Activated CD4-positive, alpha-beta T cell treated with anti-CD3 and anti-CD28 coated beads, Interleukin-2, amount 50 U/mL, for 24 hours (primary cell): ENCODE measurements around the gene CREB3L1.

Experiments used
- DNase-seq, 2 donors: peaks; one replicate each; pipeline ENCODE4 v3.0.0-alpha.2; 2020; ENCODE audit warnings: low read depth in 1 of 2, low spot score in 1 of 2

CREB3L1 gene

DNA sequence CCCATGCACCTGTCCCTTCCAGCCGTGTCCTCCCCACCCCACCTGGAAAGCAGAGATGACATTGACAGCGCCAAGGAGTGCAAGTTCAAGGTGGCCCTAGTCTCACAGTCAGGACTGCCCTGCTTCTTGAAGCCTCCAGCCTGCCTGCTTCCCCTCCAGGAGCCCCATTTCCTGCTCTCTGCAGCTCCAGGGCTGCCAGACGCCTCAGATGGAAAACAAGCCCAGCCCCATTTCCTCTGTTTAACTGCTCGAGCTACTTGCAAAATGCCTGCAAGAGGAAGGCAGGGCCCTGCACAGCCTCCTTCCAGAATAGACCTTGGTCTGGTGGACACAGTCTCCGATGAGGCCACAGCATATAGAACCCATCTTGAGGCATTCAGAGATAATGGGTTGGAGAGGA is 64.8 kb downstream of the CREB3L1 start:
- no peak for DNase-seq

DNA sequence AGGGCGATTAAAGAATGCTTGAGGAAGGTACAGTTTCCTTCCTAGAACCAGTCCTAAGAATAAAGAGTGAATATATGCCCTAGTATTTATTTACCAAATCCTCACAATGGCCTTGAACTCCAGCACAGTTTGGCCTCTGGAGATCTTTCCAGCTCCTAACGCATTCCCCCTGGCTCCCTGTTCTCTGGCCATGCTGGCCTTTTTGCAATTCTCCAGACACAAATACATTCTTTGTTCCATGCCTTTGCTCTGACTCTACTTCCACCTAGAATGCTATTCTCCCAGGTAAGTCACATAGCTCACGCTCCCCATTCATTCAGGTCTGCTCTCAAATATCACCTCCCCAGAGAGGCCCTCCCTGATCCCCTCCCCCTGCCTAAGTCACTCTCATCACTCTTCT is 66.1 kb downstream of the CREB3L1 start:
- no peak for DNase-seq

GRCh38 chr11:46345131-46345597 is 67.7 kb downstream of the CREB3L1 start:
- no peak for DNase-seq

DNA sequence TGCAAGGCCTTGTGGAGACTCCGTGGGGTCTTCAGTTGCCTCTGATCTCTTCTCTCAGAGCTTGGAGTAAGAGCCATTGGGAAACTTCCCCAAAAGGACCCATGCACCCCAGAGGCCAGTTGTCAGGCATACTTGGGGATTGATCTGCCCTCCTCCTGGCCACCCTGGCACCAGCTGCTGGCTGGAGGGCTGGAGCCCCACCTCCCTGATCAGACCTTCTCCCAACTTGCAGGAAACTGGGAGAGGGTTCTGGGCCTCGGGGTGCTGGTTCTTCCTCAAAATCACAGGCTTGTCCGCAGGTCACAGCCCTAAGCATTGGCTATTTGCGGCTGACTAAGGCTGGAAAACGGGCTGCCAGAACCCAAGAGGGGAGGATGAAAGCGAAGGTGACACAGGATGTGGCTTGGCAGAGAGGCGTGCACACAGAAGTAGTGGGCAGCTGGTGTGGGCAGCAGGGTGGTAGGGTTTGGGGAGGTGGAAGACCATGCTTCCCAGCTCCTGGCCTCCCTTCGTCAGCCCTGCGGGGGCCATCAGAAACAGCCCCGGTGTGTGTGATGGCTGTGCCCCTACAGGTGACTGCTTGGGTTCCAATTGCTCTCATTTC is 68.5 kb downstream of the CREB3L1 start:
- DNase-seq: no peak

- DNase-seq: peak; percentile 78 to 85
These were observed 69.6 kb downstream of the CREB3L1 start, which contains the start of gene DGKZ for GRCh38 chr11:46346886-46347636. TSS of gene DGKZ (plus strand) at chr11:46347463. CDS start at chr11:46347660, 197 bp downstream.

DNA sequence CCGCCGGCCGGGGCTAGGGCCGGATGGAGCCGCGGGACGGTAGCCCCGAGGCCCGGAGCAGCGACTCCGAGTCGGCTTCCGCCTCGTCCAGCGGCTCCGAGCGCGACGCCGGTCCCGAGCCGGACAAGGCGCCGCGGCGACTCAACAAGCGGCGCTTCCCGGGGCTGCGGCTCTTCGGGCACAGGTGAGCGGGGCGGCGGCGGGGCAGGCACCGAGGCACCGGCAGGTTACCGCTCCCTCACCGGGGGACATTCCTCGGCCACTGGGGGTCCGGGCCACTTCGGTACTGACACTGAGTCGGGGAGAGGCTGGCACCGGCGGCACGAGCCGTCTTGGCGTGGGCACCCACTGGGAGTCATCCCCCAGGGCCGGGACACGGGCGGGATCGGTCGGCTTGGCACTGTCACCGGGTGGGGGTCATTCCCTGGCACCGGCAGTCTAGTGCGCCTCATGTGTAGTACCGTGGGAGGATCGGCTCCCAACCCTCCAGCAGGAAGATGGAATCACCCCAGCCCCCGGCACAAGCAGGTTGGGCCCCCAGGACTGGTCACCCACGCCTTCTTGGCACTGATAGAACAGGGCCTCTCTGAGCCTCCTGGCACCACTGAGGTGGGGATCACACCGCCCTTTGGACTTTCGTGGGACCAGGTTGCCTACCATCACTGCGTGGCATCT is 70.3 kb downstream of the CREB3L1 start:
- no peak for DNase-seq

DNA sequence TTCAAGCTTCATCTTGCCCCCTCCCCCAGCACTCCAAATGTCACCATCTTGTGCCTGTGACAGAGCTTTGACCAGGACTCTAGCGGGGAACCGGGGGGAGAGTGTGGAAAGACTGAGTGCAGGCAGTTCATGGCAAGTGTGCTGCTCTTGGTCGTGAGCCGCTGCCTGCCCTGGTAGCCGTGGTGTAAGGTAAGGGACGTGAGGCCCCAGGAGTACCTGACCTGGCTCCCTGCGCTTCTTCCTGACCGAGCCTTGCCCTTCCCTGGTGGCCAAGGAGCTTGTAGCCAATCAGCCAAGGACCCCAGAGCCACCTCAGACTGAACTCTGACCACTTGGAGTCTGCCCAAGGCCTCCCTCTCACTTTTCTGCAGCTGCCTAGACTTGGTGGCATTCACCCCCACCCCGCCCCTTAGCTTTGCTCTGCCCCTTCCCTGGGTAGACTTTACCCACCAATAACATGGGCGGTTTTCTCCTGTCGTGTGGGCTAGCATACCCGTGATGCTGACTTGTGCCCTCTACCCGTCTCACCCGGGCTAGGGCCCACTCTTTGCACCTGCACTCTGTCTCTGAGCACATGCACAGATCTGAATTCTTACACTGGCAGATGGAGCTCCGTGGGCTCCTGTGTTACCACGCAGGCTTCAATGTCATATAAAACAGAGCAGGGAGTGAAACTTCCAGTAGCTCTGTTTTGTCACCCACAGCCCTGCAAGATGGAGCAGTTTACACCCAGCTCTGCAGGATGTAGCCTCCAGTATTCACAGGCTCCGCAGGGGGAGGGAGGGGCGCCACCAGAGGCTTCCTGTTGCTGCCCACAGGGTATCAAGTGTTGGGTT is 71.3 kb downstream of the CREB3L1 start:
- DNase-seq: no peak

DNA sequence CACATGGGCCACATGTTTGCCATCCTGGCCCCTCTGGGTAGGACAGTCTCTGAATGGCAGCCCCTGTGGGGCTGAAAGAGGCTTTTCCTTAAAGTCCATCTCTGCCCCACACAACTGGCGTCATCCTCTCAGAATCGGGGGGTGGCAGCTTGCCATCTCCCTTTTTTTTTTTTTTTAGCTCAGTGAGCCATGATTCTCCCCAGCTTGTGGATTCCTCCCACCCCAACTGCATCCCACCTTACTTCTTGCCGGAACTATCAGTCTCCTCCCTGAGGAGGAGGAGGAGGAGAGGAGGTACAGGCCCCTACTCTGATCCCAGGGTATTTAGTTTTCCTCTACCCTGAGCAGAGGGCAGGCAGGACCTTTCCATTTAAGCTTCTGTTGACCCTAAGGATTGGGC is 73.2 kb downstream of the CREB3L1 start:
- DNase-seq: no peak

DNA sequence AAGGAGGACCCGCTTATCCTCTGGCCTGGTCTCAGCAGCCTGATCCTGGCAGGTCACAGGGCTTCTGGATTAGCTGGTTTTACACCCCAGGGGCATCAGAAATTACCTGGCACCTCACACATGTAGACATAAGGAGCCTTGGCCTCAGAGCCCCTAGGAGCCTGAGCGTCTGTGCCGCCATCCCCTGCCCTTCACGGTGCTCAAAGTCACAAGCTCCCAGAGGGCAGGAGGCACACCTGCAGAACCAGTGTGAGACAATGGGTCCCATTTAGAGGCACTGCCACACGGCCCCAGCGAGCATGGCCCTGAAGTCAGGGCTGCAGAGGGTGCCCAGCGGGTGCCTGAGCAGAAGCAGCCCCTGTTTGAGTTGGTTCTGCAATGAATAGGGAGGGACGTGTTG is 73.7 kb downstream of the CREB3L1 start:
- no peak for DNase-seq

DNA sequence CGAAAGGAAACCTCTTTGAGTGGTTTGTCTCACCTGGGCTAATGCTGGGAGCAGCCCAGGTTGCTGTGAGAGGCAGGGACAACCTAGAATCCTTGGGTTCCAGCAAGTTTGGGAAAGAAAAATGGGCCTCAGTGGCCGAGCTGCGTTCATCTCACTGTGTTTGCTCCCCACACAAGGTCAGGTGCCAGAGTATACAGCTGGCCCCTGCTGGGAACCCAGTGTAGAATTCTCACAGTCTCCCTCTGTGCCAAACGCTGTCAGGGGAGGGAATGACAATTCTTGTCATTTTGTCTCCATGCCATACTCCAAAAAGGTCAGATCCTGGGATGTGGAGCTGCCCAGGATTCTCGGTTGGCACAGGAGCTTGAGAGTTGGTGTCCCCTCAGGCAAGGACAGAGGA is 74.1 kb downstream of the CREB3L1 start:
- no peak for DNase-seq

DNA sequence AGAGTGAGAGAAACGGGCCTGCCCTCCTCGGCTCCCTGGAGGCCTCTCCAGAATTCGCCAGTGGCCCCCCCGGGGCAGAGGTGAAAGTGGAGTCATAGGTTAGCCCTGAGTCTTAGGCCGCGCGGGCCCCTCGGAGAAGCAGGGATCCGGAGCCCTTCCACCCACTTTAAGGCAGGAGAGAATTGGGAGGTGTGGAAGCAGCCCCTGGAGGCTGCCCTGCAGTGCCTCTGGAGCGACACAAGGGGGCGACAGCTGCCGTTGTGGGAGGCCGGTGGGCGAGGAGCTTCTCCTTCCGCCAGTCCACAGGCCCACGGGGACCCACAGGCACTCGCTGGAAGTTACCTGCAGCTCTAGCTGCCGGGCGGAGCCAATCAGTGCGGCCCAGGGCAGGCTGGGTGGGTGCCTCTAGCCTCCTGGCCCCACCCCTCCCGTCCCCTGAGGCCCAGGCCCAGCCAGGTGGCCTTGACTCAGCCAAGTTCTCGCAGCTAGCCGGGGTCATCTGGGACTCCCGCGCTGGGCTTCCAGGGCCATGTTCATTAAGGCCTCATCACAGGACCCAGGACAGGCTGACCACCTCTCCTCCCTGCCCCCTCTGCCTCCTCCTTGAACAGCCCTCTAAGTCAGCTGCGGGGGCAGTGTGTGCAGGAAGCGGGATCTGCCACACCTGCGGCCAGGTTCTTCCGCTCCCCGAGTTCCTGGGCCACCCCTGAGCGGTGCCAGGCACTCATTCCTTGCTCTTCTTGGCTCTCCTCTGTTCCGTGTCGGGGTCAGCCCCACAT is 74.8 kb downstream of the CREB3L1 start:
- peak; percentile 50 to 60 for DNase-seq

DNA sequence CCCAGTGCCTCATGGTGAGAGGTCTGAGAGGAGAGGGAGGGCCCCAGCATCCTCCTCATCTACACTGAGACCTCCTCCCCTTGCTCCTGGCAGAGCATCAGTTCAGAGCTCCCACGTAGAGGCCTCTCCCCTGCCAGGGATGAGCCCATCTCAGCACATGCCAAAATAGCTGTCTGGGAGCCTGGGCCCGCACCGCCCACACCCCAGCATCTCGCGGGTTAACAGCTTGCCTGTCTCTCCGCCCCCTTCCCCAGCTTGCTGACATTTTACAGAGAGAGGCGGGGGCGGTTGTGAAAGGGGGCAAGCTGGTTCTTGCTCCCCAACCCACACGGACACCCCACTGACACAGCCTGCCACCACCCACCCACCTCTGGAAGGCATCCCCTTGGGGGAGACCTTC is 76.2 kb downstream of the CREB3L1 start:
- no peak for DNase-seq

DNA sequence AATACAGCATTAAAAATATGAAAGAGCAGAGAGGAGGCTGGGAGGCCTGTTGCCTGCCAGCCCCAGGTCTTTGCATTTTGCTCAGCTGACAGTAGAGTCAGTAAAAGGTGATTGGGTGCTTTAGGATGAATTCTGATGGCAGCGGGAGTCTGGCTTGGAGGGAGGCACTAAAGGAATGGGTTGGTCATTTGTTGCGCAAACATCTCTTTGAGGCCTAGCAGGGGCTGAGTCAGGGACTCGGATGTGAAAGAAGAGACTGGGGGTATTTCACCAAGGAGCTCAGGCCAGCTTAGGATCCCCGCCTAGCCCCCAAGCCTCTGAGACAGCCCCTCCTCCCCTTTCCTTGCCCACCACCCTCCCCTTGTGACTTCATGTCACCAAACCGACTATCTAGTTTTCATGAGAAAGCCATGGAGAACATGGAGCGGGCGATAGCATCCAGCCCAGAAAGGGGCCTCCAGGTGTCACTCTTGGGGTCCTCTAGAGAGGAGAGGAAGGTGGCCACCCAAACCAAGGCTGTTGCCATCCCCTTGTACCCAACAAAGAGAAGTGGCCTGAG is 79.5 kb downstream of the CREB3L1 start:
- no peak for DNase-seq

- no peak for DNase-seq
These were observed 80.0 kb downstream of the CREB3L1 start for GRCh38 chr11:46357483-46357936.

DNA sequence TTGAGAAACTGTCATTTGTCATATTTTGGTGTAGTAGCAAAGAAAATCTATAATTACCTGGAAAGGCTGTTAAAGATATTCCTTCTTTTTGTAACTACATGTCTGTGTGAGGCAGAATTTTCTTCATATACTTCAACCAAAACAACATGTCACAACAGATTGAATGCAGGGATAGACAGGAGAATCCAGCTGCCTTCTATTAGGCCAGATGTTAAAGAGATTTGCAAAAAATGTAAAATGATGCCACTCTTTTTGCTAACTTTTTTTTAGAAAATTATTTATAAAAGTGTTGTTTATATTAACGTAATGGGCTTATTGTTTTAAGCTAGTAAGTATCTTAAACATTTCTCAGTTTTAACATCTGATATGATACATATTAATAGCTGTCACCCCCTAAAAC is 82.5 kb downstream of the CREB3L1 start:
- no peak for DNase-seq

- DNase-seq: no peak
These were observed 83.4 kb downstream of the CREB3L1 start for GRCh38 chr11:46360878-46361277.

- peak in 1 of 2 donors; percentile 50 for DNase-seq
These were observed 84.1 kb downstream of the CREB3L1 start for GRCh38 chr11:46361283-46362155.

GRCh38 chr11:46362156-46363030 is 84.9 kb downstream of the CREB3L1 start:
- DNase-seq: no peak
